HG03571 (cell line): Measurements from ENCODE around the gene CHD1.

Experiments
- ATAC-seq: cut with Tn5 transposase; IDR thresholded peaks from one replicate; pipeline ENCODE4 v1.9.1; 2021; ENCODE audit not compliant: unreplicated experiment

Gene CHD1

DNA sequence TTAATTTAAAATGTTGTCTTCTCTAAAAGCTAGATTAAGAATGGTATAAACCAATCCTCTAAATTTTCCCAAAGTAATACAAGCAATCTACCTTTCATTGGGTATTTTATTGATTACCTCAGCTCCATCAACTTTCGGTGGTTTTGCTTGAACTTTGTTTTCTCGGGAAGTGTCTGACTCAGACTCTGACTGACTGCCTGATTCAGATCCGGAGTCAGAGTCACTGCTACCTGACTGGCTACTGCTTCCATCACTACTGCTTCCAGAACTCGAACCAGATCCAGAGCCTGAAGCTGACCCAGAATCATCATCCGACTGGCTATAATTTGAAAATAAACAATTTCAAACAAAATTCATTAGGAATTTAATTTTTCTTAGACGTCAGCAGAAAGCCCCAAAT, 24.0 kb downstream of the CHD1 start:
- no peak for ATAC-seq

DNA sequence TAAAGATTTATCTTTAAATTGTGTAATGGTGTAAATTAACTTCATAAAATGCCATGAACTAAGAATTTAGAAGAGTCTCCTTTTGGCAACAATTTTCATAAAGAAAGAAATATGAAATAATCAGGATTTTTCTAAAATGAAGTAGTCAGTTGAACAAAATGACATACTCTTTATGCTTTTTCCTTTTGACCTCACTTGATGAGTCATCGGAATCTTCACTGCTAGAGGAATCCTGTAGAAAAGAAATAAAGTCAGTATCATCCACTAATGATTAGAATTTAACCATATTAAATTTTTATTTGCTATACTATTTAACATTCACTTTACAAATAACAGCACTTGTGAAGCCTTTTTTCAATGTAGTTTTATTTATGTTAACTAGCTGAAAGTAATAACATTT, 26.1 kb downstream of the CHD1 start:
- ATAC-seq: no peak

DNA sequence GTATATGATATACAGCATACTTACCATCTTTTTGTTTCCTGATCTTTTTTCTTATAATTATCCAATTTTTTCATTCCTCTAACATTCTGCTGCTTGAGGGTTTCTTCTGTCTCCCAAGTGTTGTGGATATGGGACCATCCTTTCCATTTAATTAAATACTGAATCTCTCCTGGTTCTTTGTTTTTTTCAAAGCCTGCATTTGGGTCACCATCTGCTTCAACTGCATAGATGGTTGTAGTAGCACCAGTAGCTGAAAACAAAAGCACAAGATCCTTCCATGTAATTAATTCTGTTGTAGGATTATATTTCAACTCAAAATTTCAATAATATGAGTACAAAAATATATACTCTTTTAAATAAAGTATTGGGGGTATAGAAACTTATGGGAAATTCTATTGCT, 29.4 kb downstream of the CHD1 start:
- no peak for ATAC-seq

DNA sequence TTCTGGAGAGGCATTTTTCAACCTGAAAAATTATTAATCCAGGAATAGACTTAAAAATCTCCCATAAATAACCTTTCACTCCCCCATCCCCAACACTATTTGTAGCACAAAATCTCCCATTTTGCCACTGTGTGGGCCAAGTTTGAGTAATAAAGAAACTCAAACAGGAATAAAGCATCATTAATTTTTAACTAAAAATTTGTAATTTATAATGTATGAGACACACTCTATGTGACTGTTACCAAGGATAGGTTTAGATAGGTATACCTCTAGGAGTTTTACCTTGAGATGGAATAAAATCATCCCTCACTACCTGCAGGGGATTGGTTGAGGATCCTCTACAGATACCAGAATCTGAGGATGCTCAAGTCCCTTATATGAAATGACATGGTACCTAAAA, 30.1 kb downstream of the CHD1 start:
- ATAC-seq: no peak

DNA sequence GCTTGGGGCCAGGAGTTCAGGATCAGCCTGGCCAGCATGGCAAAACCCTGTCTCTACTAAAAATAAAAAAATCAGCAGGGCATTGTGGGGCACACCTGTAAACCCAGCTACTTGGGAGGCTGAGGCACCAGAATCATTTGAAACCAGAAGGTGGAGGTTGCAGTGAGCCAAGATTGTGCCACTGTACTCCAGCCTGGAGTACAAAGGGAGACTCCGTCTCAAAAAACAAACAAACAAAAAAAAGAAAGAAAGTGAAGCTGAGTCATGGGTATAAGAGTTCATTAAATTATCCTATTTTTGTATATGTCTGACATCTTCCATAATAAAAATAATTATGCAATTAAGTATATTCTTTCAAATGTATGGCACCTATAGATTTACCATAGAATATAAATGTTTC, 37.2 kb downstream of the CHD1 start:
- ATAC-seq: no peak

DNA sequence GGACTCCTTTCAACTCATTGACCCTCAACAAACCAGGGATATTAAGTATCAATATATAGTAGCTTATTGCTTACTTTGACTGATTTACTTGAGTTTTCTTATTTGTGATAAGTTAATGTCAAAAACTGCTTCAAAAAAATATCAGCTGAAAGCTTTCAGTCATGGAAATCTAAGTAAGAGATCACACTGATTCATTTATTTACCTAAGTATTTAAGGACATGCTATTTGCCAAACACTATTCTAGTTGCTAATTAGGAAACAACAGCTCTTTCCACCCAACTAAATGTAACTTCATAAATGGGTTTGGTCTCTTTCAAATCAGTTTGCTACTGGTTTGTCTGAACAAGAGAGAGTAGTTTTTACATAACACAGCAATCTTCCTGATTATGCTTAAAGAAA, 48.2 kb downstream of the CHD1 start:
- ATAC-seq: no peak

DNA sequence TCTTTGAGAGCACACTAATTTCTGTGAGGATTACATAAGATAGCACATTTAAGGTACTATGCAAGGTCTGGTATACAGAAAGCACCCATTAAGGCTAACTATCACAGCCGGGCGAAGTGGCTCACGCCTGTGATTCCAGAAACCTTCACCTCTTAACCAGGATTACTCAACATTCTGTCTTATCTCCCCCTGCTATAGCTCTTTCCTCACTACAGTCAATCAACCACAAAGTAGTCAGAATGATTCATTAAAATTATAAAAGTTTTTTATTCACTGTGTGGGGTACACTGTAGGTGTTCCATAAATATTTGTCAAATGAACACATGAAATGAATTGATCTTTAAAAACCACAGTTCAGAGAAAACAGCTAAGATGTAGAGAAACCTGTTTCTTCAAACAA, 48.7 kb downstream of the CHD1 start:
- no peak for ATAC-seq

DNA sequence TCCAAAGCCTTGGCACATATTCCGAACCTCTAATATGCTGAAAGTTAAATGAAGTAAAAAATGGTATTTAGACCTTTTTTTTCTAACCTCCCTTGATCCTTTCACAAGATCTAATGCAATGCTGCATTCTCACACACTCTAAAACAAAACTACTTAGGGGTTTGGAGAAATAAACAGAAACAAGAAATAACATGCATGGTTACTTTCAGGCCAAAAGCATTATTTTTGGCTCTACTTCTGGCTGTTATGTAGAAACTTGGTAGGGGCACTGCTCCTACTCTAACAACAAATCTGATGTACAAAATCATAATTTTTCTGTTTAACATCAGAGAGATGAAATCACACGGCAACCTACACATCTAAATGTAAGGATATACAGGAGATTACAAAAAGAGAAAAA, 51.2 kb downstream of the CHD1 start:
- no peak for ATAC-seq

DNA sequence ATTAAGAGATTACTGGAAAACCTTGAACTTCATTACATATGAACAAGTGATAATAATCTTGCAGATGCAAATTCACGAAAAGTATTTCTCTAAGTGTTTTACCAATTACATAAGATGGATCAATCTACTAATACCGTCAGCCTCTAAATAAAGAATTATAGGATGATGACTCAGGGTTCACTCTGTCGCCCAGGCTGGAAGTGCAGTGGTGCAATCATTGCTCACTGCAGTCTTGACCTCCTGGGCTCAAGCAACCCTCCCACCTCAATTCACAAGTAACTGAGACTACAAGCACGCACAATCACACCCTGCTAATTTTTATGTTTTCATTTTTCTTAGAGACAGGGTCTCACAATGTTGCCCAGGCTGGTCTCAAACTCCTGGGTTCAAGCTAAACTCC, 56.1 kb downstream of the CHD1 start:
- ATAC-seq: no peak

DNA sequence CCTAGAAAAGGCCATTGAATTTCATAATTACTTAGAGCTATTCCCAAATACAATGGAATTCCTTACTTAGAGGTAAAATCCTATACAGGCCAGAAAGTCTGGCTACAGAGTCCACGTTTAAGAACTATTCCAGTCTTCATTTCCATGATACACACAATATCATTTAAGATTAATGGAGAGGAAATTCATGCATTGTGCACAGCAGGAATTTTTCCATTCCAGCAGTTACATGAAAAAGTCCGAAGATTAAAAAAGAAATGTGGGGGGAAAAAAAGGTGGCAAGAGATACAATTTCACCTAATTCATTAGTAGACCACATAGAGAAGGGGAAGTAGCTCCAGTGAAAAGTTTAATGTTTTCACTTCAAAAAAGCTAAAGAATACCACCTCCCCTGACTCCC, 63.1 kb downstream of the CHD1 start:
- no peak for ATAC-seq

DNA sequence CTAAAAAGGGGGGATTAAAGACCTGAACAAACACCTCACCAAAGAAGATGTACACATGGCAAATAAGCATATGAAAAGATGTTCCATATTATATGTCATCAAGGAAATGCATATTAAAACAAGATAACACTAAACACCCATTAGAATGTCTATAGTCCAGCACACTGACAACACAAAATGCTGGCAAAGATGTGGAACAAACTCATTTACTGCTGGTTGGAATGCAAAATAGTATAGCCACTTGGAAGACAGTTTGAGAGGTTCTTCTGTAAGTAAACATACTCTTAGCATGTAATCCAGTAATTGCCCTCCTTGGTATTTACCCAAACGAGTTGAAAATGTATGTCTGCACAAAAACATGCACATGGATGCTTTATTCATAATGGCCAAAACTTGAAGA, 81.8 kb downstream of the CHD1 start:
- no peak for ATAC-seq

DNA sequence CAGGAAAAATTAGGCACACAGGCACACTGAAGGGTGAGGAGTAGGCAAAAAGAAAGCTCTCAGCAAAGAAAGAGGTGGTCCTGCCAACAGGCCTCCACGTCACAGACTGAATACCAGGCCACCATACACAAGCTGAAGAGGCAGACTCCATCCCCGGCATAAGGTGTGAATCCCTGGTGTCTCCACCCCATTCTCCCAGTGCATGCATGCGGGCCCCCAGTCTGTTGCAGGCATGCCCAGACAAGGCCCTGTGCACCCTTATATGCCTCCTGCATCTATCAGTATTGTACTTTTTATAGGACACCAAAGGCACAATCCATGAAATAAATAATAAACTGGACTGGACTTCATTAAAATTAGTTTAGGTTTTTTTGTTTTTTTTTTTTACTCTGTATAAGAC, 82.3 kb downstream of the CHD1 start:
- ATAC-seq: no peak

DNA sequence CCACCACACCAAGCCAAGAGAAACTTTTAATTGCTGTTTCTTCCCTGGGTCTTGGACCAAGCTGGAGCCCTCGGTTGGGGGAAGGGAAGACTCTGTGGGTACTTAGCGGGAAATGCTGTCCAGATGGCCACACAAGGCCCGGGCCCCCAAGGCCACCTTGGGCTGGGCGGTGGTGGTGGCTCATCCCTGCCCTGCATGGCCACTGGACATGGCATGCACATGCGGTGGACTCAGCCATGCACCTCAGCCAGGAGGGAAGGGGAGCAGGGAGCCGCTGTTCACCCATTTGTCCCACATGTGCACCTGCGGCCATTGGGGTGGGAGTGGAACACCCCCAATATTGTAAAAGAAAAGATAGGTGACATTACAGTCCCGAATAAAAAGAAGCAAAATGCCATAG, 82.9 kb downstream of the CHD1 start:
- no peak for ATAC-seq

DNA sequence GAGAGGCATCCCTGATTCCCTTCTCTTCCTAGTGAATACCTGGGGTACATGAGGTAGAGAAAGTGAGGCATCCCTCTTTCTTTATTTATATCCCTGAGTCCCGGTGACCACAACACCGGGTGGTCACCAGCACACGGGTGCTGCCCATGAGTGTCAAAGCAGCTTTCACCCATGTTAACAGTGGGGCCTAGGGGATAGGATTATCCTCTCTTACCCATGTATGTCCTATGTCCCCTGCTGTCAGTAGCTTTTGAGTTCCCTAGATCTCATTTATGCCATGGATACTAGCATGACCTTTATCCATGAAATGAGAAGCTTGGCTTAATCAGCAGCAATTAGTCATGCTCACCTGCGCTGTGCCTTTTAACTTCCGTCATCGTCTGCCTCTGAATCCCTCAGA, 83.9 kb downstream of the CHD1 start:
- no peak for ATAC-seq

DNA sequence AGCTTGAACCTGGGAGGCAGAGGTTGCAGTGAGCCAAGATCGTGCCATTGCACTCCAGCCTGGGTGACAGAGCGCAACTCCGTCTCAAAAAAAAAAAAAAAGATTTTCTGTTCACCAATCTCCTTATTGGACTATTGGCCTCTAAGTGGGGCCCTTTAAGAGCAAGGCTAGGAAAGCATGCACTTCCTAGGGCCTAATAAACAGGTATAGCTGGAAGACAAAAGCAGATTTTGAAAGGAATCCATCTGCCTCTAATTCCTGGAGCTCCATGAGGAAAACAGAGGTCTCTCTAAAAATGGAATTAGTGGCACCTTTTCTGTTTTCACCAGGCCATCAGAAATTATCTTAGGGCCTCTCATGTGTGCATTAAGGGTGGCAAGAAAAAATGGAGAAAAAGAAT, 85.3 kb downstream of the CHD1 start:
- ATAC-seq: no peak

DNA sequence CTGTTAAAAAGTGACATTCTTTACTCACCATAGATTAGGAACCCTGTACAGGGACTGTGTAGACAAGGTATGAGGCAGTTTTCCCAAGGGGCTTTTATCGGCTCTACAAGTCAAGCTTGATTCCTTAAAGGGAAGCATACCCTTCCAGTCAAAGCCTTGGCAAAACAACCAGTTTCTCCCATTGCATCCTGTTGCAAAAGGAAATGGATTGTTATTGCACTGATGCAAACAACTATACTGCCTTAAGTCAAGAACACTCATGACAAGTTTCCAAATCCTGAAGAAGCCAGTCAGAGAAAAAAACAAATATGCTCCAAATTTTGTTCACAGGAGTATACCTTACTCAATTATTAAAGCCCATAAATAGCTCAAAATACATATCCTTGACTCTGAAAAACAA, 87.9 kb downstream of the CHD1 start:
- no peak for ATAC-seq

DNA sequence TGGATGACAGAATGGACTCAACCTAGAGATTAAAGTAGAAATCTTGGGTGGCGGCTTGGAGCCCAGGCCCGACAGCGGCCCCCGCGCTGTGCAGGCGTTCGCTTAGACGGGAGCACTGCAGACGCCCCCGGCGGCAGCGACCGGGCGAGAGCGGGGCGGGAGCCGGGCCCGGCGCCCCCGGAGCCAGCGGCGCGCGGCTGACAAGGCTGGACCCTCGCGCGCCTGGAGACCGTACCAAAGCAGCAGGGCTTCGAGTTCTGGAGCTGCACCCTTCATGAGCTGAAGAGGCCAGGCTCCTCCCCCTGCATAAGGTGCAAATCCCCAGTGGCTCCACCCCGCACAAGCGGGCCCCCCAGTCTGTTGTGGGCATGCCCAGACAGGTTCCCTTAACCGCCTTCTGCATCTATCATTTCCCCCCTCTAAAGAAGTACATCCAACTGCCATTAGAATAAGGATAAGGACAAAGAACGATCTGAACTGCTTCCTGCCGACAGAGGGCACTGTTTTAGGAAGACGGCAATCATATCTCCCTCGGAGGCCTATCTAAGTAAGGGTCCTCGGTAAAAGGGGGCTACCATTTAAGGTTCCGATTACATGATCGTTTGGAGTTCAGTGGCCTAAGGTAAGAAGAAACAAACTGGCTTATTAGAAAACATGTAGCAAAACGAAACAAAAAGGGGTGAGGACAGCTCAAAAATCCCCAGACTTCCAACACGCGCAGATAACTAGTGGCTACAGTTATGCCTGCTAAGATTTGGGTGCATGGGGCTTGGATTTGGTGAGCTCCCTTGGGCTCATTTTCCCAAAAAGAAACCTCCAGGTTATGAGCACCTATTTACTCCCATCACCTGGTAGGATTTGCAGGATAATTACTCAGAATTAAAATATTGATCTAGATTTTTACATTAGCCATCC, 89.1 kb downstream of the CHD1 start:
- ATAC-seq: no peak

DNA sequence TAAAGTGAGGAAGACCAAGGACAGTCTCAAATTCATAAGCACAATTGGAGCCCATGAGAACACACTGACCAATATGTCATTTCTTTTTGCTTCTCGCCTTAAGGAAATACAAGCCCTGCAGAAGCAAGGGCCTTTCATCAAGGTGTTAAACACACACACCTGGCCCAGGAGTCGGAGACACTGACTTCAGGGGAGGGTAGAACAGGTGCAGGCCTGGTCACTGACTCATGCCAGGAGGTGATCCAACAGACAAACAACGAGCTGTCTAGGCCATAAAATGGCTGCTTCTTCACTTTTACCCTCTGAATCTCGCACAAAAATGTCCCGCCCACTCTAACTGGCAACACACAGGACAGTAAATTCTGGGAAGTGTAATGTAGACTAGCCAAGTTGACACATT, 92.6 kb downstream of the CHD1 start:
- ATAC-seq: no peak

DNA sequence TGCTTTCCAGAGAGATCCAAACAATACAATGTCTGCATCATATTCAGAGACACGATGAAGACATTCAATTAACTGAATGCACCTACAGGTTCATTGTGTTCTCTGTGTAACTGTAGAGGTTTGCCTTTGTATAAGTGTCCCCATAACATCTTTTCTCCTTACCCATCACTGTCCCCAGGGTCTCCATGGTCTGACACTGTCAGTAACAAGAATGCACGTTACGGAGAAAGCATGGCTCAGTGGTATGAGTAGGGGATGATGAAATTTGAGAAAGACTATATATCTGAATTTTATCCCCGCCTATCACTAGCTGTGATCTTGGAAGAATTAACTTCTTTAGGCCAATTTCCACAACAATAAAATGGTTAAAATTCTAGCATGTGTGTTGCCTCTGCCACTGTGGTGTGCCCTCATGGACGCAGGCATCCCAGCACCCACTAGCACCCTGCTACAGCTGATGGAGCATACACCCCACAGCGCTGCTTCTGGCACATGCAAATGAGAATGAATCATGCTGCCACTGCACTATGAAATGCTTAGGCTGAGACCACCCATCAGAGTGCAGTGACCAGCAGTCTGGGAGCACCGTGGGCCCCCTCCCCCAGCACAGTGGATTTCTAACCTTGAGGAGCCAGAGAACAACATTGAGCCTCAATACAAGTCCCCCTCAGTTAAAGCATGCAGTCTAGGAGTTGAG, 101.1 kb downstream of the CHD1 start:
- no peak for ATAC-seq

DNA sequence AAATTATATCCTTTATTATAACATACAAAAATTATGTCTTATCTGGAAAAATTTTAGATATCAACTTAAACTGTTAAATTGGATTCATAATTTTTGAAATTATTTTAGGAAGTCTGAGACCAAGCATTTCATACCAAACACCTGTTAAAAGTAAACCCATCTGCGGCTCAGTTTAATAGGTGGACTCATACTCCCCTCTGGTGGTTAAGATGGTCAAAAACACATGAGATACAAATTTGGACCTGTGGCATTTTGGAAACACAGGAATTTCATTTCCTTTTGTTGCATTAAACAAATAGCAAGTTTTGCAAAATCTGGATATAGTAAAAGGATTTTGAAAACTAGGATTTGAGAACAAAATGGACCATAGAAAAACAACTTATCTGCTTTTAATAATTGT, 101.6 kb downstream of the CHD1 start:
- ATAC-seq: peak; percentile 49

DNA sequence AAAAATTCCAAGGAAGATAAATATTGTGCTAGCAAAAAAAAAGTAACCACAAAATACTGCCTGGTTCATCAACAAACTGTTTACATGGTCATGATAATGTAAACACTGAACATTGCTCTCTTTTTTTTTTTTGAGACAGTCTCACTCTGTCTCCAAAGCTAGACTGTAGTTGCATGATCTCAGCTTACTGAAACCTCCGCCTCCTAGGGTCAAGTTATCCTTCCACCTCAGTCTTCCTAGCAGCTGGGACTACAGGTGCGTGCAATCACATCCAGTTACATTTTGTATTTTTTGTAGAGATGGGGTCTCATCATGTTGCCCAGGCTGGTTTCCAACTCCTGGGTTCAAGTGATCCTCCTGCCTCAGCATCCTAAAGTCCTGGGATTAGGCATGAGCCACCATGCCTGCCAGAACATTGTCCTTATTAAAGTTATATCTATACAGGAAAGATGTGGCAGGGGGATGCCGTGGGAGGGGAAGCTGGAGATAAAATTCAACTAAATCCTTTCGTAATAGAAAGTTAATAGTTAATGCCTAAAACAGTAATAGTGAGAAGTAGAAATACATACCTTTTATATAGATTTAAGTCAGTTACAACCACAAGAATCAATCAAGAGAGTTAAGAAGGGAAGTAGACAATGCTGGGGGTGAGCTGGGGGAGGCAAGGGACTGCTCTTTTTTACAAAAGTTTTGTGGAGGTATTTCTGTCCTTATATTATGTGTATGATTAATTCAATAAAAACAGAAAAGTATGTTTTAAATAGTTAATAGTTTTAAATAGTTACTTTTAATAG, 103.0 kb downstream of the CHD1 start:
- ATAC-seq: peak; percentile 44
